D721Med (cell line): ENCODE data around the gene MFAP3L.

Source experiments
- DNase-seq: peaks from one replicate; pipeline ENCODE4 v3.0.0; 2011; ENCODE audit warnings: low spot score; ENCODE audit not compliant: insufficient read length
- FAIRE-seq: peaks from 2 replicates; lab custom pipeline; 2011; peaks lifted over from hg19 to GRCh38; lab: Jason Lieb, UNC
- CTCF ChIP-seq: IDR thresholded peaks from 2 replicates; pipeline ENCODE4 v1.5.1; 2012; ENCODE audit warnings: mild to moderate bottlenecking, control low read depth; ENCODE audit not compliant: insufficient read depth; ENCODE audit errors: missing control alignments

The MFAP3L gene

GRCh38 chr4:170001745-170002267 lies 24.4 kb downstream of the MFAP3L start:
- TF ChIP-seq CTCF, result no peak
- FAIRE-seq (no peak), DNase-seq (no peak)

GRCh38 chr4:170001011-170001744 lies 25.0 kb downstream of the MFAP3L start:
- TF ChIP-seq CTCF, result no peak
- DNase-seq (no peak), FAIRE-seq (no peak)

- TF ChIP-seq CTCF, result no peak
- no peak for FAIRE-seq
- DNase-seq, result no peak
Measured at GRCh38 chr4:169999923-170000322, 26.3 kb downstream of the MFAP3L start.

- TF ChIP-seq CTCF, result no peak
- DNase-seq (peak; percentile 35), FAIRE-seq (no peak)
Measured at GRCh38 chr4:169998981-169999380, 27.2 kb downstream of the MFAP3L start.

- TF ChIP-seq CTCF, result no peak
- DNase-seq (no peak), FAIRE-seq (no peak)
Measured at GRCh38 chr4:169996379-169997240, 29.6 kb downstream of the MFAP3L start.

- DNase-seq (no peak), FAIRE-seq (no peak)
- no peak for TF ChIP-seq CTCF
Measured at GRCh38 chr4:169993531-169993930, 32.7 kb downstream of the MFAP3L start.
